ENCODE results near the gene POLRMT. TPM values are rescaled to one million over a fixed set of nuclear protein-coding genes. Genes with fewer than 3 reads are reported as not detected.
"Not testable (repeated sequence)": the region's sequence is repeated elsewhere in the genome, so short reads cannot be mapped to it uniquely, and the experiment has no call there.

Gene POLRMT
- 56.0 TPM for total RNA-seq

DNA sequence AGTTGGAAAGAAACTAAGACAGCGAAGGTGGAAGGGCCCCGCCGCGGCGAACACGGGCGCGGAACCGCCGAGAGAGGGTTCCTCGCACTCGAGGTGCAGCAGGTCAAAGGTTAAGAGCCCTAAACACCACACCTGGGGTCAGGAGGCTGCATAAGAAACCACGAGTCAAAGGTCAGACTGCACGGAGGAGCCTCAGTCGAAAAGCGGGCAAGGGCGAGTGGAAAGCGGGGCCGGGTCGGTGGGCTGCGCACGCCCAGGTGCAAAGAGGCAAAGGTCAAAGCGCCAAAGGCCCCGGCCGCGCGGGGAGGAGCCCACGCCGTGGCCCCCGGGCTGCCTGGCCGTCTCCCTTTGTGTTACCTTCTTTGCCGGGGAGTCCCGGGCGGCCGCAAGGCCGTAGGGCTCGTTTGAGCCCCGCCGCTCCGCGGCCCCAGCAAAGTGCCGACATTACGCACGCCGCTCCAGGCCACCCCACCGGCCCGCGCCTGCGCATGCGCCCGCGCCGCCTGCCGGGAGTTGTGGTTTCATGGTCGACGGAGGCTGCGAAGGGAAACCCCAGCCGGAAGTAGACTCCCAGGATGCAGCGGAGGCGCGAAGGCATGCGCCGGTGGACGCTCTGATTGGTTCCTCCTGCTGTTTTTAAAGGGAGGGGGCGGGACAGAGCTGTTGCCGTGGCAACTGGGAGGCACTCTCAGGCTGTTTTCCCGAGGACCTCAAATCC is at the start of gene POLRMT:
TSS of gene POLRMT (minus strand) at position 470 of the 718 bp plus-strand sequence. CDS start at position 445, 25 bp downstream.
- DNase-seq (ENCODE audit: low spot score): peak; percentile 99

GRCh38 chr19:682678-683320 is 49.5 kb upstream of the POLRMT start:
- DNase-seq (ENCODE audit: low spot score): no peak

- DNase-seq (ENCODE audit: low spot score): peak; percentile 91
Observed at GRCh38 chr19:681029-682019, 48.0 kb upstream of the POLRMT start.

GRCh38 chr19:680287-681028 is 47.1 kb upstream of the POLRMT start:
- peak; percentile 100 for DNase-seq (ENCODE audit: low spot score)

DNA sequence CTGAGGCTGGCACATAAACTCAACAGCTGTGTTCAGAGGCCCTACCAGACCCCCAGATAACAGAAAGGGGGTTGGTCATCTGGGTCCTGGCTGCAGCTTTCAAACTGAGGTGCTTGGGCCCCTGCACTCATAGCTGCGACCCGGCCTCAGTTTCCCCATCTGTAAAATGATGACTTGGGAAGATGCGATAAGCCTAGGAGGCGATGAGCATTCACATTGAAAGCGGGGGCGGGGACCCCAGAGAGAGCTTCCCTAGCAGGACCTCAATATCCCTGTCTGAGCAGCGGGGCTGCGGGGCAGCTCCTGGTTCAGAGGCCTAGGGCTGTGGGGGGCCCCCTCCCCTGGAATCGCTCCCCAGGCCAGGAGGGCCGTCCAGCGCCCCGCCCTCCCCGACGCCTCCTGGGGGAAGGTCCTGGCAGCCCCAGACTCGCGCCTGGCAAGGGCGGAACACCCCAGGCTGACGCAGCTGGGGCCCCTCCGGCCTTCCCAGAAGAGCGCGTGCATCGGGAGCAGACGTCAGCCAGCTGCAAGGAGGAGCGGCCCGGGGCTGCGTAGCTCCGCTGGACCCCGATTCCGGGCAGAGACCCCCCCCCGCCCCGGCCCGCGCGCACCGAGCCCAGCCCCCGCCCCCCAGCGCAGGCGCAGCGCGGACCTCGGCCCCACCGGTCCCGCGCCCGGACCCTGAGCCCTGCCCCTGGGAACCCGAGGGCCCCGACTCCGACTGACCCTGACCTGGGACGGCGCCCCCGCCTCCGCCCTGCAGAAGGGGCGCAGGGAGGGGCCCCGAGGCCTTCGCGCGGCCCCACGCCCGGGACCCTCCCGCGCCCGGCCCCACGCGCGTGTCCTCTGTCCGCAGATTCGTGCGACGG is 46.3 kb upstream of the POLRMT start:
- peak; percentile 64 for DNase-seq (ENCODE audit: low spot score)

DNA sequence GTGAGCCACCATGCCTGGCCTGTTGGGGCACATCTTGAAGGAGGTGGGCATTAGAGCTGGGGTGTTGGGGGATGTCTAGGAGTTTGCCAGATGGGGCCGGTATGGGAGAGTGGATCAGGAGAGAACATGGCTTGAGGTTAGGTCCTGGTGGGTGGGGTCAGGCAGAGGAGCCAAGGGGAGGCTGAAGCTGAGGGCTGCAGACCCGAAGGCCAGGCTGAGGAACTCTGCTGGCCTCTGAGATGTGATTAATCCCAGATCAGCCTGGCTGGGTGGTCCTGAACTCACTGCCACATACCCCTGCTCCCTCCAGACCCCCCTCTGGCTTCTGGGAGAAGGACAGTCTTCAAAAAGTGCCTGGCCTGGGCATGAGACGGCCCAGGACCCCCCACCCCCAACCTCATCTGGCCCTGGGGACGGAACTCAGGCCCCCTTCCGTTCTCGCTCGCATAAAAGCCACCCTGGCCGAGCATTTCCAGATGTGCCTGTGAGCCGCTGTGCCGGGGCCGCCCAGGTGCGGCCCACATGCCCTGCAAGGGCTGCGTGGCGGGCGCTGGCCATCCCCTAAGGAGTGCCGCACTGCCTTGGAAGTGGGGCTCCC is 45.6 kb upstream of the POLRMT start:
- no peak for DNase-seq (ENCODE audit: low spot score)

- DNase-seq (ENCODE audit: low spot score): no peak
Observed at GRCh38 chr19:677601-678436, 44.5 kb upstream of the POLRMT start.

- DNase-seq (ENCODE audit: low spot score): peak; percentile 59
Observed at GRCh38 chr19:677201-677600, 43.9 kb upstream of the POLRMT start.

- DNase-seq (ENCODE audit: low spot score): no peak
Observed at GRCh38 chr19:676339-677105, 43.2 kb upstream of the POLRMT start, which contains the start of gene FSTL3. FSTL3 (plus strand) TSS chr19:676392; CDS start chr19:676424, 32 bp downstream.

DNA sequence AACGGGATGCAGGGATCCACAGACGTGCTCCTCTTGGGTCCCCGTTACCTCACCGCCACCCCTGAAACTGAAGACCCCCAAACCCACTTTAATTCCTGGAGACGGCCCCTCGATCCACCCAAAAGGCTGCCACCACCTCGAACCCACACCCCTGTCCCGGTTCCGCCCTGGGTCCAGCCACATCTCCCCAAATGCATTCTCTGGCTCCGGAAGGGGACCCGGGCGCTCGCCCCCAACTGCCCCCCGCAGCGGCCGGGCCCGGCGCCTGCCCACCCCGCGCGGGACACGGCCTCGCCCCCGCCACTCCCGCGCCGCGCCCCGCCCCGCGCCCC is 42.6 kb upstream of the POLRMT start:
- DNase-seq (ENCODE audit: low spot score): no peak

DNA sequence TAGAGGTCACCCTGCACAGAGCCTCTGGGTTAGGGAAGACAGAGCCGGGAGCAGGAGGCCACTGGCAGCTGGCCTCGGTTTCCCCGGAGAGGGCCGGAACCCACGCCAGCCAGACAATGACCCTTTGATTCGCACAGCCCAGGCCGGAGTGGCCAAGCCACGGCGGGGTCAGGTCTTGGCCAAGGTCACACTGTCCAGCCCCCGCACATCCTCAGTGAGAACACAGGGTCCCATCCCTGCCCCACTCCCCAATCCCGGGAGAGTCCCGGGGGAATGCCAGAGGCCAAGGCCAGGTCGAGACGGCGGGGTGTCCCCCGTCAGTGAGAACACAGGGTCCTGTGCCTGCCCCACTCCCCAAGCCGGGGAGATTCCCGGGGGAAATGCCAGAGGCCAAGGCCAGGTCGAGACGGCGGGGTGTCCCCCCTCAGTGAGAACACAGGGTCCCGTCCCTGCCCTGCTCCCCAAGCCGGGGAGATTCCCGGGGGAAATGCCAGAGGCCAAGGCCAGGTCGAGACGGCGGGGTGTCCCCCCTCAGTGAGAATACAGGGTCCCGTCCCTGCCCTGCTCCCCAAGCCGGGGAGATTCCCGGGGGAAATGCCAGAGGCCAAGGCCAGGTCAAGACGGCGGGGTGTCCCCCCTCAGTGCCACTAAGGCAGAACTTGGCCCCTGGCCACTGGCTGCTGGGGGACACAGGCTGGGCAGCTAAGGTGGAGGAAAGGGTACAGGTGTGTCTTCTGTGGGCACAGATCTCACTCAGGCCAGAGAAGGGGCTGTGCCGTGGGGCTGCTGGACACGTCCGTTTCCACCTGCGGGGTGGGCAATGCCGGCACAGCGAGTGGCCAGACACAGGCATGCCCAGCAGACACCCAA is 41.2 kb upstream of the POLRMT start:
- DNase-seq (ENCODE audit: low spot score): no peak

GRCh38 chr19:670609-671075 is 37.3 kb upstream of the POLRMT start:
- no peak for DNase-seq (ENCODE audit: low spot score)

DNA sequence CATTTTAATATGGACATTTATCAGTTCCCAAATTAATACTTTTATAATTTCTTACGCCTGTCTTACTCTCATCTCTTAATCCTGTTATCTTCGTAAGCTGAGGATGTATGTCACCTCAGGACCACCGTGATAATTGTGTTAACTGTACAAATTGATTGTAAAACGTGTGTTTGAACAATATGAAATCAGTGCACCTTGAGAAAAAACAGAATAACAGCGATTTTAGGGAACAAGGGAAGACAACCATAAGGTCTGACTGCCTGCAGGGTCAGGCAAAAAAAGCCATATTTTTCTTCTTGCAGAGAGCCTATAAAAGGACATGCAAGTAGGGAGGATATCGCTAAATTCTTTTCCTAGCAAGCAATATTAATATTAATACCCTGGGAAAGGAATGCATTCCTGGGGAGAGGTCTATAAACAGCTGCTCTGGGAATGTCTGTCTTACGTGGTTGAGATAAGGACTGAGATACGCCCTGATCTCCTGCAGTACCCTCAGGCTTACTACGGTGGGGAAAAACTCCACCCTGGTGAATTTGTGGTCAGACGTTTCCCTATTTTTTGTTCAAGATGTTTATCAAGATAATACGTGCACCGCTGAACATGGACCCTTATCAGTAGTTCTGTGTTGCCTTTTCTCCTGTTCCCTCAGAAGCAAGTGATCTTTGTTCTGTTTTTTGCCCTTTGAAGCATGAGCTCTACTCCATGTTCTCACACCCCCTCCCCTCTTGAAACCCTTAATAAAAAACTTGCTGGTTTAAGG is 35.5 kb upstream of the POLRMT start:
- not testable (repeated sequence) for DNase-seq (ENCODE audit: low spot score)

DNA sequence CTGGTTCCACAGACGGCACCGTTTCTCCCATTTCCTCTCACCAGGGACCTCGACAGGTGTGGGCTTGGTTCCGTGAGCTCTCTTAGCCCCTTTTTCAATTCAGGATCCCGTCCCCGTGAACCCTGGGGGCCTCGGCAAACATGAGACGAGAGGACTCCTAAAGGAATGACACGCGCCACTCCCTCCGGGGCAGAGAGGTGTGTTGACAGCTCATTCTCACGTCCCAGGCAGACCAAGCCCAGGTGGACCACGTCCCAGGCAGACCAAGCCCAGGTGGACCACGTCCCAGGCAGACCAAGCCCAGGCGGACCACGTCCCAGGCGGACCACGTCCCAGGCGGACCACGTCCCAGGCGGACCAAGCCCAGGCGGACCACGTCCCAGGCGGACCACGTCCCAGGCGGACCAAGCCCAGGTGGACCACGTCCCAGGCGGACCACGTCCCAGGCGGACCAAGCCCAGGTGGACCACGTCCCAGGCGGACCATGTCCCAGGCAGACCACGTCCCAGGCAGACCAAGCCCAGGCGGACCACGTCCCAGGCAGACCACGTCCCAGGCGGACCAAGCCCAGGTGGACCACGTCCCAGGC is 33.7 kb upstream of the POLRMT start:
- not testable (repeated sequence) for DNase-seq (ENCODE audit: low spot score)

GRCh38 chr19:664913-665443 is 31.6 kb upstream of the POLRMT start:
- peak; percentile 78 for DNase-seq (ENCODE audit: low spot score)

DNA sequence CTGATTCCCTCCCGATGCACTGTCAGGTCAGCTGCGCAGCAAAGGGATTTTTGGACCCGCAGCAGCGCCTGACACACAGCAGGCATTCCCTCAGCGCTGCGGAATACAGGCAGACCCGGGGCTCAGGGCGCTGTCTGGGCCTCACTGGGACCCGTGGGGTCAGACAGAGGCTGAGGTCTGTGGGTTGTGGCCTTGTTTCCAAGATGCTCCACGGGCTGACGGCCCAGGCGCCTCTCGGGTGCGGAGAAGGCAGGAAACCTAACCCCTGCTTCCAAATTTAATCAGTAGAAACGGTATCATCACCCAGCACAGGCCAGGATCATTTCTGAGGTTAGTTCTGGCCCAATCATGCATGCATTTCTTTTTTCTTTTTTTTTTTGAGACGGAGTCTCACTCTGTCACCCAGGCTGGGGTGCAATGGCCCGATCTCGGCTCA is 30.4 kb upstream of the POLRMT start:
- DNase-seq (ENCODE audit: low spot score): no peak

Measured in mucosa of gallbladder (tissue), 1 donor.